ACC112 (cell line): ENCODE measurements around the gene DNM3.

Source experiments
- H2AFZ ChIP-seq: fragments of 200-600 bp; sonication (generic); one replicate; pipeline ENCODE4 v1.6.0; 2017; ENCODE audit warnings: antibody characterized with exemption, low read length; ENCODE audit not compliant: unreplicated experiment
- H3K27ac ChIP-seq: fragments of 200-600 bp; sonication (generic); 2 replicates; pipeline ENCODE4 v1.5.1; 2014; ENCODE audit warnings: low read depth, mild to moderate bottlenecking, antibody characterized with exemption, low read length, moderate library complexity
- H3K27me3 ChIP-seq: fragments of 200-600 bp; sonication (generic); 2 replicates; pipeline ENCODE4 v1.6.1; 2014; ENCODE audit warnings: mild to moderate bottlenecking, antibody characterized with exemption, low read length, moderate library complexity, mixed read lengths; ENCODE audit not compliant: insufficient read depth
- H3K36me3 ChIP-seq: fragments of 200-600 bp; sonication (generic); 2 replicates; pipeline ENCODE4 v1.6.1; 2016; ENCODE audit warnings: mild to moderate bottlenecking, antibody characterized with exemption, low read length, moderate library complexity, mixed read lengths; ENCODE audit not compliant: insufficient read depth
- H3K4me1 ChIP-seq: fragments of 200-600 bp; sonication (generic); one replicate; pipeline ENCODE4 v1.6.1; 2016; ENCODE audit warnings: low read length, mixed read lengths; ENCODE audit not compliant: insufficient read depth, unreplicated experiment, control insufficient read depth
- H3K4me3 ChIP-seq: fragments of 200-600 bp; sonication (generic); 2 replicates; pipeline ENCODE4 v1.5.1; 2014; ENCODE audit warnings: mild to moderate bottlenecking, low read depth, low read length
- H3K79me2 ChIP-seq: fragments of 200-600 bp; sonication (generic); one replicate; pipeline ENCODE4 v1.6.0; 2016; ENCODE audit warnings: low read length; ENCODE audit not compliant: control insufficient read depth, unreplicated experiment, insufficient read depth

Gene DNM3

GRCh38 chr1:171817511-171818265, 23.6 kb upstream of the DNM3 start:
- no peaks in the 10 kb centered on the region for H3K79me2 ChIP-seq
- peak overlapping the region; percentile 22; the same call in 1 of the 2 replicates for H3K4me3 ChIP-seq
- H3K27ac ChIP-seq, result peak overlapping the region; percentile 20; the same call in 1 of the 2 replicates
- peaks cover 16% of the 10 kb centered on the region for H3K4me1 ChIP-seq
- no peak overlapping the region for H2AFZ ChIP-seq
- peaks cover 6% of the 10 kb centered on the region; the same call in 1 of the 2 replicates for H3K27me3 ChIP-seq
- no peaks in the 10 kb centered on the region for H3K36me3 ChIP-seq

GRCh38 chr1:171819946-171820345, 21.4 kb upstream of the DNM3 start:
- H3K36me3 ChIP-seq, result no peaks in the 10 kb centered on the region
- H3K79me2 ChIP-seq, result no peaks in the 10 kb centered on the region
- no peak overlapping the region for H2AFZ ChIP-seq
- H3K27me3 ChIP-seq, result peaks cover 26% of the 10 kb centered on the region
- H3K4me1 ChIP-seq, result peaks cover 16% of the 10 kb centered on the region
- H3K27ac ChIP-seq, result no peak overlapping the region
- no peak overlapping the region for H3K4me3 ChIP-seq

DNA sequence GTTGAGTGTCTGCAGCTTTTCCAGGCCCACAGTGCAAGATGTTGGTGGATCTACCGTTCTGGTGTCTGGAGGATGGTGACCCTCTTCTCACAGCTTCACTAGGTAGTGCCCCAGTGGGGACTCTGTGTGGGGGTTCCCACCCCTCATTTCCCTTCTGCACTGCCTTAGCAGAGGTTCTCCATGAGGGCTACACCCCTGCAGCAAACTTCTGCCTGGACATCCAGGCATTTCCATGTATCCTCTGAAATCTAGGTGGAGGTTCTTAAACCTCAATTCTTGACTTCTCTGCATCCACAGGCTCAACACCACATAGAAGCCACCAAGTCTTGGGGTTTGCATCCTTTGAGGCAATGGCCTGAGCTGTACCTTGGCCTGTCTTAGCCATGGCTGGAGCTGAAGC, 14.3 kb upstream of the DNM3 start:
- H3K27ac ChIP-seq, result no peak overlapping the region
- H3K79me2 ChIP-seq, result no peaks in the 10 kb centered on the region
- H3K4me1 ChIP-seq, result no peaks in the 10 kb centered on the region
- no peak overlapping the region for H2AFZ ChIP-seq
- no peaks in the 10 kb centered on the region for H3K36me3 ChIP-seq
- peaks cover 33% of the 10 kb centered on the region for H3K27me3 ChIP-seq
- H3K4me3 ChIP-seq, result no peak overlapping the region

- no peaks in the 10 kb centered on the region for H3K36me3 ChIP-seq
- H3K79me2 ChIP-seq, result no peaks in the 10 kb centered on the region
- peaks cover 24% of the 10 kb centered on the region for H3K27me3 ChIP-seq
- no peak overlapping the region for H3K27ac ChIP-seq
- H2AFZ ChIP-seq, result no peak overlapping the region
- no peak overlapping the region for H3K4me3 ChIP-seq
- no peaks in the 10 kb centered on the region for H3K4me1 ChIP-seq
Measured at GRCh38 chr1:171828794-171829193, 12.5 kb upstream of the DNM3 start.

- H3K36me3 ChIP-seq, result no peaks in the 10 kb centered on the region
- H2AFZ ChIP-seq, result no peak overlapping the region
- no peak overlapping the region for H3K27ac ChIP-seq
Measured at GRCh38 chr1:171833091-171833825, 8.0 kb upstream of the DNM3 start.

GRCh38 chr1:171834821-171835220, 6.5 kb upstream of the DNM3 start:
- Histone ChIP-seq H2AFZ (no peak overlapping the region), H3K79me2 (no peaks in the 10 kb centered on the region), H3K36me3 (no peaks in the 10 kb centered on the region), H3K27me3 (peaks cover 6% of the 10 kb centered on the region), H3K4me3 (no peak overlapping the region), H3K27ac (no peak overlapping the region), H3K4me1 (no peaks in the 10 kb centered on the region)

More at GRCh38 chr1:171833091-171833825, 8.0 kb upstream of the DNM3 start:
- peaks cover 4% of the 10 kb centered on the region; the same call in 1 of the 2 replicates for H3K27me3 ChIP-seq
- H3K79me2 ChIP-seq, result no peaks in the 10 kb centered on the region
- H3K4me1 ChIP-seq, result no peaks in the 10 kb centered on the region
- H3K4me3 ChIP-seq, result no peak overlapping the region

DNA sequence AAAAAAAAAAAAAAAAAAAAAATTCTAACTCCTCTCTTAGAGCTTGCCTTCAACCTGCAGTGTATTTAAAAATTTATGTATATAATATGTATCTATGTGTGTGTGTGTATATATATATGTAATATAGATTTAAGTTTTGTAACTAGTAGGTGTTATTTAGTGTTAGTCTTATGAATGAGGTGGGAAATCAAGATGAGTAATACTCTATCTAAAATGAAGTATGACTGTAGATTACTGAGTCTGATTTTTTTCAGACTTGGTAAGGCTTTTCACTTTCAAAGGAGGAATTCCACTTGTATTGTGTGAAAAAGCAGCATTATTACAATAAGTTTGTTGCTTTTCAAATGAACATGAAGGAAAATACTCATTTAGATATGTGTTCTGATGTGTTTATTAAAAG, 5.4 kb upstream of the DNM3 start:
- Histone ChIP-seq H3K4me3 (no peak overlapping the region), H2AFZ (no peak overlapping the region), H3K79me2 (no peaks in the 10 kb centered on the region), H3K27ac (no peak overlapping the region), H3K4me1 (no peaks in the 10 kb centered on the region), H3K27me3 (peaks cover 6% of the 10 kb centered on the region), H3K36me3 (no peaks in the 10 kb centered on the region)

- Histone ChIP-seq H3K79me2 (no peaks in the 10 kb centered on the region), H3K4me3 (peak overlapping the region; percentile 83), H3K27me3 (peaks cover 37% of the 10 kb centered on the region), H3K4me1 (no peaks in the 10 kb centered on the region), H3K36me3 (no peaks in the 10 kb centered on the region), H3K27ac (no peak overlapping the region), H2AFZ (peak overlapping the region; percentile 71)
Measured at GRCh38 chr1:171841931-171842761, 848 bp downstream of the DNM3 start.

- Histone ChIP-seq H3K27me3 (peaks cover 36% of the 10 kb centered on the region), H2AFZ (no peak overlapping the region), H3K79me2 (no peaks in the 10 kb centered on the region), H3K27ac (no peak overlapping the region), H3K4me3 (no peak overlapping the region), H3K36me3 (no peaks in the 10 kb centered on the region), H3K4me1 (no peaks in the 10 kb centered on the region)
Measured at GRCh38 chr1:171844381-171844780, 3.1 kb downstream of the DNM3 start.

- Histone ChIP-seq H3K79me2 (no peaks in the 10 kb centered on the region), H3K36me3 (no peaks in the 10 kb centered on the region), H3K27me3 (peaks cover 43% of the 10 kb centered on the region), H3K4me1 (no peaks in the 10 kb centered on the region), H3K4me3 (no peak overlapping the region), H3K27ac (no peak overlapping the region), H2AFZ (no peak overlapping the region)
Measured at GRCh38 chr1:171845998-171846397, 4.7 kb downstream of the DNM3 start.
